PC-3 (cell line): ENCODE measurements around the gene RMND1. TPM values are rescaled to one million over a fixed set of nuclear protein-coding genes. Genes with fewer than 3 reads are reported as not detected.

ENCODE experiments used
- ATAC-seq: fragments of 200-7000 bp; cut with Tn5 transposase; 2 replicates; pipeline ENCODE4 v1.9.1; 2020; ENCODE audit warnings: mild to moderate bottlenecking, moderate library complexity
- BruUV-seq: library from RNA; stranded (reverse); fragments of 400-500 nt; replicated peaks from 2 replicates; lab custom pipeline; 2021; lab: Mats Ljungman, UMichigan
- CTCF ChIA-PET: fragments of 300-600 bp; sonication (Branson Sonifier 250); formaldehyde crosslinking; loops from one replicate; lab custom pipeline; 2022; ENCODE audit warnings: antibody characterized with exemption; lab: Charles Lee
- POLR2A ChIA-PET: fragments of 300-600 bp; sonication (Branson Sonifier 250); formaldehyde crosslinking; loops from one replicate; lab custom pipeline; 2022; ENCODE audit warnings: antibody characterized with exemption; ENCODE audit not compliant: unreplicated experiment; lab: Charles Lee
- DNase-seq: peaks from one replicate; pipeline ENCODE4 v3.0.0-alpha.2; 2015
- H2AFZ ChIP-seq: fragments of 300-600 bp; sonication (generic); 2 replicates; pipeline ENCODE4 v1.6.0; 2016; ENCODE audit warnings: antibody characterized with exemption, low read length
- H3F3A ChIP-seq: fragments of 300-600 bp; sonication (generic); one replicate; pipeline ENCODE4 v1.6.0; 2017; ENCODE audit warnings: antibody characterized with exemption, low read length, control low read depth, mild to moderate bottlenecking; ENCODE audit not compliant: unreplicated experiment
- H3K27ac ChIP-seq: fragments of 300-600 bp; sonication (generic); 2 replicates; pipeline ENCODE4 v1.5.1; 2016; ENCODE audit warnings: mild to moderate bottlenecking, low read length
- H3K27me3 ChIP-seq: fragments of 300-600 bp; sonication (generic); 2 replicates; pipeline ENCODE4 v1.6.1; 2016; ENCODE audit warnings: low read length, mixed read lengths
- H3K36me3 ChIP-seq: fragments of 300-600 bp; sonication (generic); 2 replicates; pipeline ENCODE4 v1.6.1; 2016; ENCODE audit warnings: low read depth, mixed run types, low read length, mixed read lengths
- H3K4me1 ChIP-seq: fragments of 300-600 bp; sonication (generic); 2 replicates; pipeline ENCODE4 v1.5.1; 2016; ENCODE audit warnings: low read length; ENCODE audit not compliant: insufficient read depth
- H3K4me2 ChIP-seq: fragments of 300-600 bp; sonication (generic); 2 replicates; pipeline ENCODE4 v1.6.0; 2016; ENCODE audit warnings: low read length
- H3K4me3 ChIP-seq: fragments of 300-600 bp; sonication (generic); 2 replicates; pipeline ENCODE4 v1.5.1; 2016; ENCODE audit warnings: mild to moderate bottlenecking, low read length, mixed read lengths
- H3K79me2 ChIP-seq: fragments of 300-600 bp; sonication (generic); 2 replicates; pipeline ENCODE4 v1.6.1; 2017; ENCODE audit warnings: low read length, mixed read lengths
- H3K9ac ChIP-seq: fragments of 300-600 bp; sonication (generic); 2 replicates; pipeline ENCODE4 v1.6.0; 2016; ENCODE audit warnings: mild to moderate bottlenecking, low read length
- H3K9me2 ChIP-seq: fragments of 300-600 bp; sonication (generic); replicated peaks from 2 replicates; pipeline ENCODE4 v1.6.1; 2016; ENCODE audit warnings: mixed run types, low read length, mixed read lengths
- H3K9me3 ChIP-seq: fragments of 300-600 bp; sonication (generic); 2 replicates; pipeline ENCODE4 v1.6.1; 2016; ENCODE audit warnings: low read length, mixed read lengths
- H4K20me1 ChIP-seq: fragments of 300-600 bp; sonication (generic); 2 replicates; pipeline ENCODE4 v1.6.1; 2016; ENCODE audit warnings: low read length, mixed read lengths
- EZH2 ChIP-seq: fragments of 300-600 bp; sonication (generic); IDR thresholded peaks from one replicate; pipeline ENCODE4 v1.6.1; 2017; ENCODE audit warnings: antibody characterized with exemption, mild to moderate bottlenecking, low read length; ENCODE audit not compliant: unreplicated experiment
- EZH2phosphoT487 ChIP-seq: fragments of 300-600 bp; sonication (generic); IDR thresholded peaks from 2 replicates; pipeline ENCODE4 v1.6.1; 2018; ENCODE audit warnings: mild to moderate bottlenecking, antibody characterized with exemption, low read length, borderline replicate concordance
- intact Hi-C: fragments of 100-400 bp; cut with micrococcal nuclease; formaldehyde crosslinking; loops from 2 replicates; pipeline ENCODE4 v1.9.0; 2023
- total RNA-seq: library from RNA; depleted of rRNA; stranded (reverse); fragments of >200 nt; gene quantifications from 2 replicates; pipeline ENCODE4 v1.2.3, GENCODE V29; 2014
- TF ChIP-seq, protein P1 (sequence below): fragments of 300-600 bp; sonication (generic); conservative IDR thresholded peaks from 2 replicates; pipeline ENCODE4 v1.5.1; 2017; ENCODE audit warnings: antibody characterized with exemption, low read depth, mild to moderate bottlenecking, low read length

The RMND1 gene
- total RNA-seq, 1 experiment from 2014 or later, result 20.8 TPM

DNA sequence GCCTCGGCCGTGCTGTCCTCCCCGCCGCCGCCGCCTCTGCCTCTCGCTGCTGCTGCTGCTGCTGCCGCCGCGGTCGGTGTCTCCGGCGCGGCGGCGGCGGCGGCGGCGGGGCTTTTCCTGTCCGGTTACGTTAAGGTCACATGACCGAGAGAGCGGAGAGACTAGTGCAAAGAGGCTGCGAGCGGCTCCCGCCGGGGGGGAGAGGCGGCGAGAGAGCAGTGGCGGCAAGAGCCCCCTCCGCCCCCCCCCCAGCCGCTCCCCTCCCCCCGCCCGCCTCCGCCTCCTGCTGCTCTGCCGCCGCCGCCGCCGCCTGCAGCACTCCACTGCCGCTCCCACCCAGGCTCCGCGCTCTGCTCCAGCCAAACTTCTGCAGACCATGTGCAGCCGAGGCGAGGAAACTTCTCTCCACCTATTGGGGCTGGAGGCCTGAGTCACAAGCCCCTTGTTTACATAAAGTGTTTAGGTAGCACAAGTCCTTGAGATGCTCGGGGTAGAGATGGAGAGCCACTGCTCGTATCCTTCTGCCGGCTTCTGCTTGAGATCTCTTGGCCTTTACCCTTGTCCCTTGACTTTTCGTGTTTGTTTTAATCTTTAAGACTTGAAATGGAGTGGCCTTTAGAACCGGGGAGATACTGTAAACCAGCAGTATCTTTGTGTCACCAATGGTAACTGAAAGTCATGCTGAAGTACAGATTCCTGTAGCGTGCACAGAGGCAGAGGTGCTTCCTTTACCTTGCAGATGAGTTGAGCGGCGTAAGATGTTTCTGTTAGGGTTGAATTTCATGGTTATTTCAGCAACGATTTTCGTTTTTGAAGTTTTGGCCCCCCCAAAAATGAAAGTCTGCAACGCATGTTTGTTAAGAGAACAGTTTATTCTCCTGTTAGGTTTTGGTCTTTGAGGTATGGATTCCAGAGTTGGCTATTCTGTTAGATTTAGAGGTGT, 60.2 kb downstream of the RMND1 start, which contains the start of gene ZBTB2:
Gene ZBTB2, minus strand, starts transcription at position 89 of the 943 bp plus-strand sequence. CDS start 17,922 bp downstream, outside the sequence.
- DNase-seq (peak; percentile 70), ATAC-seq (peak; percentile 34)
- Histone ChIP-seq H3K27ac (peak within 1 kb of the TSS; percentile 94), H3K9me3 (no peaks in the 10 kb centered on the region), H3K36me3 (peaks cover 11% of the 10 kb centered on the region; the same call in 1 of the 2 replicates), H3K4me3 (peak within 1 kb of the TSS; percentile 81), H3K27me3 (no peaks in the 10 kb centered on the region), H3K79me2 (peaks cover 81% of the 10 kb centered on the region), H3K9ac (peak within 1 kb of the TSS; percentile 99), H3K4me1 (peaks cover 30% of the 10 kb centered on the region), H2AFZ (peak within 1 kb of the TSS; percentile 55; the same call in 1 of the 2 replicates), H4K20me1 (peaks cover 16% of the 10 kb centered on the region), H3K9me2 (no peaks in the 10 kb centered on the region), H3F3A (no peaks in the 10 kb centered on the region), H3K4me2 (peak within 1 kb of the TSS; percentile 90)
- BruUV-seq, result no TSS peak
- POLR2A ChIA-PET, result no interaction called here
- CTCF ChIA-PET, result no interaction called here
- intact Hi-C loops, result loop anchor here (2.0 kb wide), 1 partner anchor 61 kb away; the partner anchor contains the start of gene RMND1
- TF ChIP-seq EZH2, result no peak
- TF ChIP-seq, protein P1, sequence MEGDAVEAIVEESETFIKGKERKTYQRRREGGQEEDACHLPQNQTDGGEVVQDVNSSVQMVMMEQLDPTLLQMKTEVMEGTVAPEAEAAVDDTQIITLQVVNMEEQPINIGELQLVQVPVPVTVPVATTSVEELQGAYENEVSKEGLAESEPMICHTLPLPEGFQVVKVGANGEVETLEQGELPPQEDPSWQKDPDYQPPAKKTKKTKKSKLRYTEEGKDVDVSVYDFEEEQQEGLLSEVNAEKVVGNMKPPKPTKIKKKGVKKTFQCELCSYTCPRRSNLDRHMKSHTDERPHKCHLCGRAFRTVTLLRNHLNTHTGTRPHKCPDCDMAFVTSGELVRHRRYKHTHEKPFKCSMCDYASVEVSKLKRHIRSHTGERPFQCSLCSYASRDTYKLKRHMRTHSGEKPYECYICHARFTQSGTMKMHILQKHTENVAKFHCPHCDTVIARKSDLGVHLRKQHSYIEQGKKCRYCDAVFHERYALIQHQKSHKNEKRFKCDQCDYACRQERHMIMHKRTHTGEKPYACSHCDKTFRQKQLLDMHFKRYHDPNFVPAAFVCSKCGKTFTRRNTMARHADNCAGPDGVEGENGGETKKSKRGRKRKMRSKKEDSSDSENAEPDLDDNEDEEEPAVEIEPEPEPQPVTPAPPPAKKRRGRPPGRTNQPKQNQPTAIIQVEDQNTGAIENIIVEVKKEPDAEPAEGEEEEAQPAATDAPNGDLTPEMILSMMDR, result no peak
- no peak for TF ChIP-seq EZH2phosphoT487

GRCh38 chr6:151390851-151391470, 61.0 kb downstream of the RMND1 start:
- Histone ChIP-seq H3K4me1 (peaks cover 30% of the 10 kb centered on the region), H3F3A (no peaks in the 10 kb centered on the region), H3K36me3 (peaks cover 11% of the 10 kb centered on the region; the same call in 1 of the 2 replicates), H3K9me2 (no peaks in the 10 kb centered on the region), H3K4me2 (peak overlapping the region; percentile 81), H3K27ac (peak overlapping the region; percentile 89), H3K79me2 (peaks cover 81% of the 10 kb centered on the region), H3K4me3 (peak overlapping the region; percentile 81), H3K9ac (peak overlapping the region; percentile 99), H3K9me3 (no peaks in the 10 kb centered on the region), H4K20me1 (peaks cover 16% of the 10 kb centered on the region), H3K27me3 (no peaks in the 10 kb centered on the region), H2AFZ (peak overlapping the region; percentile 55; the same call in 1 of the 2 replicates)
- BruUV-seq, result no TSS peak
- ATAC-seq (no peak; the same call in none of the 2 replicates), DNase-seq (no peak)
- ChIA-PET POLR2A (interaction anchor here (0.6 kb wide), 1 partner anchor 16 kb away, joined by 6 read pairs; no protein-coding TSS in a partner anchor), CTCF (no interaction called here)
- TF ChIP-seq, protein P1, result no peak
- TF ChIP-seq EZH2 (no peak), EZH2phosphoT487 (no peak)
- intact Hi-C loops, result loop anchor here (2.0 kb wide), 1 partner anchor 62 kb away; the partner anchor contains the start of gene RMND1
